AG09309 (cell line): Measurements from ENCODE around the gene STRBP.
"Not testable (repeated sequence)": the region's sequence is repeated elsewhere in the genome, so short reads cannot be mapped to it uniquely, and the experiment has no call there.

Experiments used
- DNase-seq: peaks from one replicate; pipeline ENCODE4 v3.0.0-alpha.2; 2010; ENCODE audit warnings: low read depth
- H3K4me3 ChIP-seq: 2 replicates; pipeline ENCODE4 v1.5.1; 2011; ENCODE audit warnings: mild to moderate bottlenecking, low read depth, low read length, moderate library complexity; ENCODE audit not compliant: control insufficient read depth
- CTCF ChIP-seq: IDR thresholded peaks from 2 replicates; pipeline ENCODE4 v1.5.1; 2011; ENCODE audit warnings: mild to moderate bottlenecking, low read depth, low read length, inconsistent platforms; ENCODE audit not compliant: insufficient read depth, control insufficient read depth; ENCODE audit errors: missing control alignments

Gene STRBP

GRCh38 chr9:123310551-123311249, 42.3 kb upstream of the STRBP start:
- DNase-seq: no peak
- H3K4me3 ChIP-seq: no peak overlapping the region
- no peak for TF ChIP-seq CTCF

GRCh38 chr9:123309611-123310010, 41.2 kb upstream of the STRBP start:
- no peak overlapping the region for H3K4me3 ChIP-seq
- TF ChIP-seq CTCF: no peak
- DNase-seq: no peak

- H3K4me3 ChIP-seq: no peak overlapping the region
- no peak for DNase-seq
- no peak for TF ChIP-seq CTCF
Measured at GRCh38 chr9:123305879-123306278, 37.5 kb upstream of the STRBP start.

GRCh38 chr9:123304340-123304691, 35.9 kb upstream of the STRBP start:
- no peak for DNase-seq
- no peak overlapping the region for H3K4me3 ChIP-seq
- TF ChIP-seq CTCF: no peak

GRCh38 chr9:123302348-123303214, 34.2 kb upstream of the STRBP start:
- DNase-seq: no peak
- no peak overlapping the region for H3K4me3 ChIP-seq
- no peak for TF ChIP-seq CTCF

GRCh38 chr9:123301936-123302335, 33.5 kb upstream of the STRBP start:
- H3K4me3 ChIP-seq, DNase-seq: not testable (repeated sequence)

GRCh38 chr9:123300554-123300953, 32.2 kb upstream of the STRBP start:
- H3K4me3 ChIP-seq: no peak overlapping the region
- DNase-seq: no peak
- no peak for TF ChIP-seq CTCF
